ENCODE results near the gene UBE2D2. TPM values are rescaled to one million over a fixed set of nuclear protein-coding genes. Genes with fewer than 3 reads are reported as not detected.

The UBE2D2 gene
- total and polyA plus RNA-seq, 2 of the 4 experiments (the other 2 are of a cell fraction): 26.9 to 35.7 TPM

DNA sequence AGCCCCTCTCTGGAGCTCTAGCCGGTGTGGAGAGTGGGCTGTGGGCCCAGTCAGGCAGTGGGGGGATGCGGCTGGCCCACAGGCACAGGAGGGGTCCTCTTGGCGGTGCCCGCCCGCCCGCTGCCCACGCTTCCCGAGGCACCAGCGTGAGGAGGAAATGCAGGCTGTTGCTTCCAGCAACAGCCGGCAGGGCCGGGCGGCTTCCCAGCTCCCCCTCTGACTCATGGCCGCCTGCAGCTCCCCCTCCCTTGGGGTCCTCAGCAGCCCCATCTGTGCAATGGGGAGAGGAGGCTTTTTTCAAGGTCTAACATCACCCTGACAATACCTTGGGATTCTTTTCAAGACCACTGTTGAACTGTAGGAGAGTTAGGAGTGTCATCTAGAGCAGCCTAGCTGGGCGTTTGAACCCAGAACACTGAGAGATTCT lies 97.4 kb downstream of the UBE2D2 start:
- intact Hi-C loops (cut with micrococcal nuclease): loop anchor here (2.0 kb wide), 1 partner anchor 38 kb away; no protein-coding TSS in a partner anchor
- dilution Hi-C loops (cut with HindIII; ENCODE audit: low sequenced_read_pairs, unreplicated experiment): no loop called here
- peak overlapping the region; percentile 92 for H2BK15ac ChIP-seq (ENCODE audit: low read depth, low read length)
- peak overlapping the region; percentile 4 for H2AFZ ChIP-seq (replicated peaks; ENCODE audit: low read length, poor library complexity)
- H2BK120ac ChIP-seq (ENCODE audit: low read depth, low read length): peak overlapping the region; percentile 78
- H3K4ac ChIP-seq (ENCODE audit: low read depth, low read length): peak overlapping the region; percentile 90
- WGBS, 2 experiments (ENCODE audit: extremely low coverage in 2 of 2, insufficient read length in 1 of 2): 60% methylated on average over 1 of the region's 14 CpGs; no CpG with 5 or more reads in 1 of the 2 experiments
- H3K9me1 ChIP-seq (ENCODE audit: insufficient read depth, low read length): peaks cover 52% of the 10 kb centered on the region
- H3K56ac ChIP-seq (ENCODE audit: extremely low read depth, insufficient read depth, low read length): peak overlapping the region; percentile 67; the same call in 1 of the 2 replicates
- H3K9ac ChIP-seq (ENCODE audit: low read depth, low read length): peak overlapping the region; percentile 53; the same call in 1 of the 2 replicates
- CTCF ChIA-PET: no interaction called here
- H2AK9ac ChIP-seq (replicated peaks; ENCODE audit: low read depth, low read length, poor library complexity): peak overlapping the region; percentile 98
- H3K9me3 ChIP-seq (ENCODE audit: control insufficient read depth, insufficient read depth, low read length): no peaks in the 10 kb centered on the region
- POLR2A ChIA-PET (ENCODE audit: unreplicated experiment): no interaction called here
- H4K91ac ChIP-seq (ENCODE audit: insufficient read depth, low read depth, low read length): peak overlapping the region; percentile 95
- TF ChIP-seq NFE2L2 (IDR thresholded peaks at IDR 0.05; ENCODE audit: low read depth, low read length): no peak
- TF ChIP-seq POLR2A (IDR thresholded peaks at IDR 0.05; ENCODE audit: low read depth, low read length): no peak
- peak; percentile 83 for TF ChIP-seq RCOR1 (IDR thresholded peaks at IDR 0.05; ENCODE audit: insufficient replicate concordance, low read length)
- in situ Hi-C loops (cut with MboI; ENCODE audit: low sequenced_read_pairs): no loop called here
- peak overlapping the region; percentile 46 to 91; a peak in 3 of 4 replicates for H4K8ac ChIP-seq (ENCODE audit: low read depth in 2 of 2, low read length in 2 of 2)
- peak overlapping the region; percentile 99 for H2BK5ac ChIP-seq (ENCODE audit: low read depth, low read length, poor library complexity, severe bottlenecking)
- peak overlapping the region; percentile 76; the same call in 1 of the 2 replicates for H4K5ac ChIP-seq (ENCODE audit: low read depth, low read length)
- peak overlapping the region; percentile 95 for H3K27ac ChIP-seq (ENCODE audit: insufficient read depth, low read length)
- peak overlapping the region; percentile 92 for H2BK20ac ChIP-seq (ENCODE audit: low read depth, low read length)
- no peak for ATAC-seq (ENCODE audit: low read depth)
- peak overlapping the region; percentile 58 for H3K18ac ChIP-seq (ENCODE audit: low read depth, low read length)
- H3K79me1 ChIP-seq (ENCODE audit: low read depth in 1 of 2, low read length in 2 of 2): peaks cover 42 to 90% of the 10 kb centered on the region in 2 experiments
- peaks cover 70% of the 10 kb centered on the region for H3K4me1 ChIP-seq (ENCODE audit: control insufficient read depth, insufficient read depth, low read length)
- H2AK5ac ChIP-seq (ENCODE audit: low read depth, low read length): peak overlapping the region; percentile 96
- no peaks in the 10 kb centered on the region for H3K36me3 ChIP-seq (ENCODE audit: control insufficient read depth, insufficient read depth, low read length)
- peaks cover 4% of the 10 kb centered on the region; the same call in 1 of the 2 replicates for H4K20me1 ChIP-seq (ENCODE audit: insufficient read depth, low read length)
- BruUV-seq (replicated peaks): no TSS peak
- no peak overlapping the region for H3K4me3 ChIP-seq (ENCODE audit: insufficient read depth, low read depth, low read length)
- peak overlapping the region; percentile 87 for H3K14ac ChIP-seq (replicated peaks; ENCODE audit: low read depth, low read length)
- peak; percentile 51 for DNase-seq
- H3K4me2 ChIP-seq (ENCODE audit: low read depth, low read length): 0 out of 2 replicates have a peak overlapping the region, but pooled peaks have one; percentile 33
- no peaks in the 10 kb centered on the region for H3K27me3 ChIP-seq (ENCODE audit: control insufficient read depth, insufficient read depth, low read length)
- peak overlapping the region; percentile 89 for H3K23ac ChIP-seq (ENCODE audit: low read depth, low read length)
